ENCODE results near the gene ITIH3.

The ITIH3 gene

DNA sequence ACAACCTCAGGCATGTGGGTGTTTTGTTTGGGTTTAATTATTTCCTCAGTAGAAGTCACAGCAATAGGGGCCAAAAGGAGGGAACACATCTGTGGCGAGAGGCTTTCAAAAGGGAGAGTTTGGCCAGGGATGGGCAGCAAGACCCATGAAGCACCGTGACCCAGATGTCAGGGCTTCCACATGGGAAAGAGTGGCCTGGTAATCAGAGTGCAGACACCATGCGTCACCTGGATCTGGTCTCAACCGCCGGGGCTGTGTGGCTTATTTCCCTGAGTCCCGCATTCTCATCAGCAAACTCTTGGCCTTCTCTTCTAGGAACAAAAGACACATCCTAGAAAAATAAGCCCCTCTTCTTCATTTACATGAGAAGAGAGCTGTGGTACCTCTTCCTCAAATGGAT lies 52.6 kb downstream of the ITIH3 start:
- no peak for DNase-seq

DNA sequence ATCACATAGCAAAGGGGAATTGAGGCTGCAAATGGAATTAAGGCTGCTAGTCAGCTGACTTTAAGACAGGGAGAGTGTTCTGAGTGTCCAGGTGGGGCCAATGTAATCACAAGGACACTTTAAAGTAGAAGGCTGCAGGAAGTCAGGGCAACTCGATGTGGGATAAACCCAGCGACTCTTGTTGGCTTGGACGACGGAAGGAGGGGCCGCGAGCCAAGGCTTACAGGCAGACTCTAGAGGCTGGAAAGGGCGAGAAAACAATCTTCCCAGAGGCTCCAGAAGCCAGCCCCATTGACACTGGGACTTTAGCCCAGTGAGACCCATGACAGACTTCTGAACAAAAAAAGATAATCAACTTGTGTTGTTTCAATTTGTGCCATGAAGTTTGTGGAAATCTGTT lies 53.1 kb downstream of the ITIH3 start:
- no peak for DNase-seq

- DNase-seq, result no peak
Measured at GRCh38 chr3:52848617-52849016, 54.0 kb downstream of the ITIH3 start.

- no peak for DNase-seq
Measured at GRCh38 chr3:52849656-52850055, 55.1 kb downstream of the ITIH3 start.

DNA sequence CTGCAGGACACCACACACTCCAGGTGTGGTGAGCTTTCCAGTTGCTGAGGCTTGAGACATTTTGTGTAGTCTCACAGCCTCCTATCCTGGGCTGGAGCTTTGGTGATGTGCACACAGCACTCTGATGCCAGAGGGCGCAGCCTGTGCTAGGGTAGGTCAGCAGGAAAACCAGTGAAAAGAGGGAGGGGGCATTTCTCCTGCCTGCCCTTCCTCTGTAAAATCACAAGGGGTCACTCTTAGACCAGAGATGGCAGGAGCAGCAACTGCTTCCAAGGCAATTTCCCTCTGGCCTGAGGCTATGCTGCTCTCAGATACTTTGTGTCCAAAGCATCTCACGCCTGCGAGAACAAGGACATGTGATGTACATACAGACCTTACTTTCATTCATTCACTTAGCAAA lies 56.8 kb downstream of the ITIH3 start:
- DNase-seq, result peak; percentile 30

DNA sequence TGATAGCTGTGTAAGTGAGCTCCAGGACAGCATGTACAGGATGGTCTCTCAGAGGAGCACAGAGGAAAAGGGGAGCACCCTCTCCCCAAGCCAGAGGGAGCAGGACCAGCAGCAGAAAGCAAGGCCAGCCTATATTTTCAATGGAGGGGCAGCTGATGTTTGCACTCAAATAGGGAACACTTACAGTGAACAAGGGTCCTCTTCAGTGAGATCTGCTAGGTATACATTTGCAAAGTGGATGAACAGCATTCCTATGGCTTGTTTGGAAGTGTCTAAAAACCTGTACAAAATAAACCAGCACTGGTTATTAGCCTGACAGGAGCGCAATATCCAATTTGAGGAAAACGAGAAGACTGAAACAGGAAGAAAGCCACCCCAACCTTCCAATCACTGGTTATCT lies 57.8 kb downstream of the ITIH3 start:
- no peak for DNase-seq

DNA sequence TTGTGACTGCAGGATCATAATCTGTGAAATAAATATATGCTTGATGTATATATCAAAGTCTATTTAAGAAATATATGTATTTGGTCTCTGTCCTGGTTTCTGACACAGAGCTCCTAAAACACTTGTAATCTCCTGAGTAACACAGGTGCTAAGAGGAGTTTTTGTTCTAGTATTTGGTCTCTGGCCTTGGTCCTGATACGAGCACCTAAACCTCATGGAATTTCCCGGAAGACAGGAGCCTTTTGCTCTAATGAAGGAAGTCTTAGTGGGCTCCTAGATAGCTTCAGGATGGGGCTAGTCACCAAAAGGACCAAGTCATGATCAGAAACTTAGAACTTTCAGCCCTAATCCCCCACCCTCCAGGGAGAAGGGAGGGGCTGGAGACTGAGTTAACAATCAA lies 59.4 kb downstream of the ITIH3 start:
- DNase-seq, result no peak

- no peak for DNase-seq
Measured at GRCh38 chr3:52856666-52857065, 62.1 kb downstream of the ITIH3 start.

DNA sequence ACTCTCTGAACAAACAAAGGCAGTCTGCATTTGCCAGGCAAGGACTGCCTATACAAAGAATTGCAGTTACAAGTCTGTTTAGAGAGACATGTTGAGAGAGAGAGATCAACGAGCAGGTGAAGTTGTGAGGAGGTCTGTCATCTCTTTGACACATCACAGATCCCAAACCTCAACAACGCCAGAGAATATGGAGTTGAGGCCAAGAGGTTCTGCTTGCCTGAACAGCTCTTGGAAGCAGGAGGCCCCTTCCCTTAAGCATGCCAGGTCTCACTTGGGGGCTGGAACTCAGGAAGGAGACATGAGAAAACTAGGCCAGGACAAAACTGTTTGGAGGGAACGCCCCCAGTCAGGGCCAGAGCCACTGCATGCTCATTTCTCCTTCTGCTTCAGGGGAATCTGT lies 62.5 kb downstream of the ITIH3 start:
- no peak for DNase-seq

DNA sequence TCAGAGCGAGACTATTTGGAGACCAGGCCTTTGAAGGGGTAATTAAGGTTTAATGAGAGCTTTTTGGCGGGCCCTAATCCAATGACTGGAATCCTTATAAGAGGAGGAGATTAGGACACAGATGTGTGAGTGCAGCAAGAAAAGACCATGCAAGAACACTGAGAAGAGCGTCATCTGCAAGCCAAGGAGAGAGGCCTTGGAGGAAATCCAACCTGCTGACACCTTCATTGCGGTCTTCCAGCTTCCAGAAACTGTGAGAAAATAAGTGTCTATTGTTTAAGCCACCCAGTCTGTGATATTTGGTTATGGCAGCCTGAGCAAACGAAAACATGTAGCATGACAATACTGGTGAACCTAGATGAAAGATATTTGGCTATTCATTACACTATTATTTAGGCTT lies 63.3 kb downstream of the ITIH3 start:
- no peak for DNase-seq

All from NCI-H510A treated with DMSO at 0.1 percent for 48 hours (cell line).